GM23248 (cell line): ENCODE results near the gene RIC8B. TPM values are rescaled to one million over a fixed set of nuclear protein-coding genes. Genes with fewer than 3 reads are reported as not detected.

Experiments
- DNase-seq: peaks from one replicate; pipeline ENCODE4 v3.0.0-alpha.2; 2015
- H2AFZ ChIP-seq: fragments of 200-600 bp; sonication (generic); 2 replicates; pipeline ENCODE4 v1.6.1; 2016; ENCODE audit warnings: antibody characterized with exemption
- H3F3A ChIP-seq: fragments of 200-600 bp; sonication (generic); 2 replicates; pipeline ENCODE4 v1.6.1; 2016; ENCODE audit warnings: mild to moderate bottlenecking, antibody characterized with exemption, mixed run types; ENCODE audit not compliant: insufficient read depth
- H3K27ac ChIP-seq: fragments of 200-600 bp; sonication (generic); 2 replicates; pipeline ENCODE4 v1.5.1; 2016; ENCODE audit warnings: mild to moderate bottlenecking
- H3K27me3 ChIP-seq: fragments of 200-600 bp; sonication (generic); replicated peaks from 2 replicates; pipeline ENCODE4 v1.6.1; 2016; ENCODE audit warnings: mild to moderate bottlenecking; ENCODE audit not compliant: insufficient read depth
- H3K36me3 ChIP-seq: fragments of 200-600 bp; sonication (generic); 2 replicates; pipeline ENCODE4 v1.6.1; 2016; ENCODE audit warnings: low read depth, mild to moderate bottlenecking
- H3K4me1 ChIP-seq: fragments of 200-600 bp; sonication (generic); 2 replicates; pipeline ENCODE4 v1.6.1; 2016; ENCODE audit warnings: mild to moderate bottlenecking; ENCODE audit not compliant: insufficient read depth
- H3K4me2 ChIP-seq: fragments of 200-600 bp; sonication (generic); one replicate; pipeline ENCODE4 v1.6.1; 2016; ENCODE audit warnings: mild to moderate bottlenecking; ENCODE audit not compliant: unreplicated experiment
- H3K4me3 ChIP-seq: fragments of 200-600 bp; sonication (generic); 2 replicates; pipeline ENCODE4 v1.5.1; 2016; ENCODE audit warnings: mild to moderate bottlenecking
- H3K79me2 ChIP-seq: fragments of 200-600 bp; sonication (generic); 2 replicates; pipeline ENCODE4 v1.6.1; 2016; ENCODE audit warnings: mild to moderate bottlenecking; ENCODE audit not compliant: insufficient read depth
- H3K9ac ChIP-seq: fragments of 200-600 bp; sonication (generic); 2 replicates; pipeline ENCODE4 v1.6.1; 2016; ENCODE audit warnings: mild to moderate bottlenecking
- H3K9me2 ChIP-seq: fragments of 200-600 bp; sonication (generic); 2 replicates; pipeline ENCODE4 v1.6.1; 2016; ENCODE audit warnings: mixed run types, mild to moderate bottlenecking, moderate library complexity; ENCODE audit not compliant: insufficient read depth
- H3K9me3 ChIP-seq: fragments of 200-600 bp; sonication (generic); one replicate; pipeline ENCODE4 v1.6.1; 2017; ENCODE audit warnings: low read depth
- H4K20me1 ChIP-seq: fragments of 200-600 bp; sonication (generic); 2 replicates; pipeline ENCODE4 v1.6.0; 2016; ENCODE audit not compliant: insufficient read depth
- EZH2 ChIP-seq: fragments of 200-600 bp; sonication (generic); IDR thresholded peaks from 2 replicates; pipeline ENCODE4 v1.6.1; 2018; ENCODE audit warnings: antibody characterized with exemption, mild to moderate bottlenecking; ENCODE audit not compliant: insufficient read depth, poor library complexity, severe bottlenecking
- EZH2phosphoT487 ChIP-seq: fragments of 200-600 bp; sonication (generic); IDR thresholded peaks from 2 replicates; pipeline ENCODE4 v1.6.1; 2018; ENCODE audit warnings: antibody characterized with exemption, moderate library complexity, mild to moderate bottlenecking, low read depth; ENCODE audit not compliant: insufficient read depth
- WGBS, 2 experiments: methylation state at CpG; one replicate each; pipeline ENCODE4 v1.1.6; 2015 to 2017; ENCODE audit warnings: low lambda C conversion rate in 2 of 2, low coverage in 1 of 2; ENCODE audit errors: missing lambda C conversion rate in 2 of 2; 5-methylcytosine and 5-hydroxymethylcytosine counted together
- in situ Hi-C: fragments of 300-500 bp; cut with MboI; formaldehyde crosslinking; loops from 2 replicates; pipeline ENCODE4 v1.15.0; 2020
- polyA plus RNA-seq: library from polyadenylated mRNA; unstranded; fragments of >200 nt; fragmentation: Nextera tagmentation; extraction: Ambion mirVana; gene quantifications from 2 replicates; pipeline ENCODE4 v1.2.1, GENCODE V29; 2016
- total RNA-seq: library from RNA; depleted of rRNA; stranded (reverse); fragments of >200 nt; shearing (Covaris generic); gene quantifications from 2 replicates; pipeline ENCODE4 v1.2.3, GENCODE V29; 2014

The RIC8B gene
- total and polyA plus RNA-seq, 2 experiments from 2014 or later = 6.8 to 7.6 TPM

- Histone ChIP-seq H3K9ac (no peak overlapping the region), H3K27ac (no peak overlapping the region), H3K27me3 (no peaks in the 10 kb centered on the region), H3K4me1 (no peaks in the 10 kb centered on the region), H3K9me3 (no peaks in the 10 kb centered on the region), H3K4me3 (no peak overlapping the region), H3F3A (no peaks in the 10 kb centered on the region; the same call in 1 of the 2 replicates), H2AFZ (no peak overlapping the region), H3K79me2 (no peaks in the 10 kb centered on the region), H4K20me1 (no peaks in the 10 kb centered on the region), H3K36me3 (no peaks in the 10 kb centered on the region), H3K9me2 (no peaks in the 10 kb centered on the region), H3K4me2 (no peak overlapping the region)
- peak; percentile 9 for DNase-seq
- in situ Hi-C loops = no loop called here
- no peak for TF ChIP-seq EZH2phosphoT487
- TF ChIP-seq EZH2 = no peak
- WGBS, 2 experiments = 51 to 60% methylated on average over 6 of the region's 6 CpGs
Measured at GRCh38 chr12:106897082-106897481, 122.6 kb downstream of the RIC8B start.

GRCh38 chr12:106897981-106898901, 123.8 kb downstream of the RIC8B start:
- TF ChIP-seq EZH2phosphoT487 (no peak), EZH2 (no peak)
- H2AFZ ChIP-seq = no peak overlapping the region

GRCh38 chr12:106900554-106900953, 126.1 kb downstream of the RIC8B start:
- no peaks in the 10 kb centered on the region for H4K20me1 ChIP-seq
- H3K27ac ChIP-seq = no peak overlapping the region
- H2AFZ ChIP-seq = no peak overlapping the region
- H3K79me2 ChIP-seq = no peaks in the 10 kb centered on the region
- WGBS, 2 experiments = 68 to 81% methylated on average over 6 of the region's 6 CpGs
- H3K9me2 ChIP-seq = no peaks in the 10 kb centered on the region
- TF ChIP-seq EZH2 = no peak
- TF ChIP-seq EZH2phosphoT487 = no peak
- in situ Hi-C loops = no loop called here
- no peak for DNase-seq
- H3K9me3 ChIP-seq = no peaks in the 10 kb centered on the region
- no peak overlapping the region for H3K4me2 ChIP-seq
- no peaks in the 10 kb centered on the region; the same call in 1 of the 2 replicates for H3F3A ChIP-seq
- no peak overlapping the region for H3K9ac ChIP-seq
- H3K27me3 ChIP-seq = no peaks in the 10 kb centered on the region; the same call in 1 of the 2 replicates
- H3K4me3 ChIP-seq = no peak overlapping the region
- H3K4me1 ChIP-seq = no peaks in the 10 kb centered on the region
- H3K36me3 ChIP-seq = no peaks in the 10 kb centered on the region

More at GRCh38 chr12:106897981-106898901, 123.8 kb downstream of the RIC8B start:
- 41 to 47% methylated on average over 13 of the region's 13 CpGs for WGBS, 2 experiments
- no peaks in the 10 kb centered on the region for H4K20me1 ChIP-seq
- no peak for DNase-seq
- no peak overlapping the region for H3K4me3 ChIP-seq
- no peaks in the 10 kb centered on the region; the same call in 1 of the 2 replicates for H3F3A ChIP-seq
- no peaks in the 10 kb centered on the region for H3K79me2 ChIP-seq
- H3K9me2 ChIP-seq = no peaks in the 10 kb centered on the region
- no peaks in the 10 kb centered on the region for H3K9me3 ChIP-seq
- no peaks in the 10 kb centered on the region for H3K4me1 ChIP-seq
- no peak overlapping the region for H3K9ac ChIP-seq
- in situ Hi-C loops = no loop called here
- H3K4me2 ChIP-seq = no peak overlapping the region
- H3K27ac ChIP-seq = no peak overlapping the region
- H3K36me3 ChIP-seq = no peaks in the 10 kb centered on the region
- H3K27me3 ChIP-seq = no peaks in the 10 kb centered on the region

- Histone ChIP-seq H3K4me2 (no peak overlapping the region), H3K36me3 (no peaks in the 10 kb centered on the region), H3K4me1 (no peaks in the 10 kb centered on the region), H3K4me3 (no peak overlapping the region), H3K27ac (no peak overlapping the region), H3F3A (no peaks in the 10 kb centered on the region; the same call in 1 of the 2 replicates), H2AFZ (no peak overlapping the region), H4K20me1 (no peaks in the 10 kb centered on the region), H3K79me2 (no peaks in the 10 kb centered on the region), H3K27me3 (no peaks in the 10 kb centered on the region; the same call in 1 of the 2 replicates), H3K9me3 (no peaks in the 10 kb centered on the region), H3K9me2 (no peaks in the 10 kb centered on the region), H3K9ac (no peak overlapping the region)
- WGBS, 2 experiments = 41% methylated on average over 1 of the region's 1 CpG
- no peak for TF ChIP-seq EZH2
- TF ChIP-seq EZH2phosphoT487 = no peak
- peak; percentile 44 for DNase-seq
- in situ Hi-C loops = no loop called here
Measured at GRCh38 chr12:106901276-106901675, 126.8 kb downstream of the RIC8B start.
